Thoracic aorta (tissue), 2 donors: Measurements from ENCODE around the gene STAT1. TPM values are rescaled to one million over a fixed set of nuclear protein-coding genes. Genes with fewer than 3 reads are reported as not detected.
A peak's percentile ranks its signal among the peaks of the same experiment; 100 is the strongest.

Experiments used
- ATAC-seq: fragments of 150-250 bp; one replicate; pipeline ENCODE4 v1.8.0; 2017; ENCODE audit warnings: low read depth; ENCODE audit not compliant: insufficient number of reproducible peaks, low FRiP score
- DNase-seq: peaks from one replicate; pipeline ENCODE4 v3.0.0-alpha.2; 2020; ENCODE audit warnings: low spot score
- H3K27ac ChIP-seq, 2 donors: fragments of 200-600 bp; sonication (generic); 1 replicate in 1 of 2; 2 replicates in 1 of 2; pipeline ENCODE4 v1.5.1; 2016; ENCODE audit warnings: mild to moderate bottlenecking in 2 of 2, moderate library complexity in 2 of 2
- H3K27me3 ChIP-seq: fragments of 200-600 bp; sonication (generic); replicated peaks from 2 replicates; pipeline ENCODE4 v1.6.0; 2016; ENCODE audit warnings: mild to moderate bottlenecking; ENCODE audit not compliant: insufficient read depth
- H3K36me3 ChIP-seq: fragments of 200-600 bp; sonication (generic); one replicate; pipeline ENCODE4 v1.5.1; 2016
- H3K4me1 ChIP-seq, 2 donors: fragments of 200-600 bp; sonication (generic); 1 replicate in 1 of 2; 2 replicates in 1 of 2; pipeline versions ENCODE4 v1.5.1 to v1.6.0; 2016; ENCODE audit warnings: low read depth in 2 of 2, mild to moderate bottlenecking in 1 of 2; ENCODE audit not compliant: control insufficient read depth in 1 of 2
- H3K4me3 ChIP-seq: fragments of 200-600 bp; sonication (generic); 2 replicates; pipeline ENCODE4 v1.5.1; 2016; ENCODE audit warnings: mild to moderate bottlenecking
- H3K9me3 ChIP-seq: fragments of 200-600 bp; sonication (generic); 2 replicates; pipeline ENCODE4 v1.5.1; 2016
- total RNA-seq, 2 donors: library from RNA; depleted of rRNA; stranded (reverse); fragments of >200 nt; gene quantifications; one replicate each; pipeline versions ENCODE4 v1.1.0 to v1.2.3, GENCODE V29; 2016
- TF ChIP-seq, protein P1 (sequence below): fragments of 200-600 bp; sonication (generic); IDR thresholded peaks from one replicate; pipeline ENCODE4 v1.5.1; 2019; ENCODE audit warnings: antibody characterized with exemption

The STAT1 gene
- total RNA-seq, 2 donors from 2014 or later, result 67.4 to 82.6 TPM

DNA sequence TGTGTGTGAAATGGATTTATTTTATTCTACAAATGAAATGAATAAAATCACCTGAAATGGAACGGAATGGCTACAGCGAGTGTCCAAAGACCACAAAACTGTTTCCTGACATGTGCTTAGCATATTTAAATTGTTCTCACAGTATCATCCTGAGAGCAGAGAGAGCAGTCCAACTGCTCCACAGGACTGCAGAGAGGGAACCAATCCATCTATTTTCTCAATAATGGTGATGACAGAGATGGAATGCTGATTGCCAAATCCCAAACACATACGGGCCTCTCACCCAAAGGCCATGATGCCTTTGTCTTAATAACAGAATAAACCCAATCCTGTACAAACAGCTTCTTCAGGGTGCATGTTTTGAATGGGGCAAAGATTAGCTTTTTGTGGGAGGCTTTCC, 41.1 kb downstream of the STAT1 start:
- DNase-seq (no peak), ATAC-seq (no peak)
- no peaks in the 10 kb centered on the region for H3K9me3 ChIP-seq
- TF ChIP-seq, protein P1, sequence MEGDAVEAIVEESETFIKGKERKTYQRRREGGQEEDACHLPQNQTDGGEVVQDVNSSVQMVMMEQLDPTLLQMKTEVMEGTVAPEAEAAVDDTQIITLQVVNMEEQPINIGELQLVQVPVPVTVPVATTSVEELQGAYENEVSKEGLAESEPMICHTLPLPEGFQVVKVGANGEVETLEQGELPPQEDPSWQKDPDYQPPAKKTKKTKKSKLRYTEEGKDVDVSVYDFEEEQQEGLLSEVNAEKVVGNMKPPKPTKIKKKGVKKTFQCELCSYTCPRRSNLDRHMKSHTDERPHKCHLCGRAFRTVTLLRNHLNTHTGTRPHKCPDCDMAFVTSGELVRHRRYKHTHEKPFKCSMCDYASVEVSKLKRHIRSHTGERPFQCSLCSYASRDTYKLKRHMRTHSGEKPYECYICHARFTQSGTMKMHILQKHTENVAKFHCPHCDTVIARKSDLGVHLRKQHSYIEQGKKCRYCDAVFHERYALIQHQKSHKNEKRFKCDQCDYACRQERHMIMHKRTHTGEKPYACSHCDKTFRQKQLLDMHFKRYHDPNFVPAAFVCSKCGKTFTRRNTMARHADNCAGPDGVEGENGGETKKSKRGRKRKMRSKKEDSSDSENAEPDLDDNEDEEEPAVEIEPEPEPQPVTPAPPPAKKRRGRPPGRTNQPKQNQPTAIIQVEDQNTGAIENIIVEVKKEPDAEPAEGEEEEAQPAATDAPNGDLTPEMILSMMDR, result no peak
- H3K4me3 ChIP-seq, result no peak overlapping the region
- peaks cover 33% of the 10 kb centered on the region for H3K36me3 ChIP-seq
- no peaks in the 10 kb centered on the region for H3K27me3 ChIP-seq
- no peak overlapping the region for H3K27ac ChIP-seq
- peaks cover 3 to 25% of the 10 kb centered on the region in 2 donors for H3K4me1 ChIP-seq

DNA sequence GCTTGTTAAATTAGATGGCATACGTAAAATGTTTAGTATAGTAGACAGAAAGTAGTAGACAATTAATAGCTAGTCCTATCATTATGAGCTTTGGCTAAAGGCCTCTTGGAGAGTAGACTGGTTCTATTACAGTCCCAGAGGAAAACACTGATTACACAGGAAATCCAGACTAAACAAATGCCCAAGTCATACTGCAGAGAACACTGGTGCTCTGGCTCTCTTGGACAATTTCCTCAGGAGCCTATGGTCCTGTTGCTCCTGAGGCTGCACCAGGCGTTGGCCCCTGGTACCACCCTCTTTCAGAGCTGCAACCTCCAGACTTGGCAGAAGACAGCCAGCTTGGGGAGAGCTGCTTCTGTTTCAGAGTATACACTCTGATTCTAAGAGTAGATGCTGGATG, 41.8 kb downstream of the STAT1 start:
- Histone ChIP-seq H3K27ac (no peak overlapping the region), H3K4me3 (no peak overlapping the region), H3K9me3 (no peaks in the 10 kb centered on the region), H3K4me1 (peaks cover 3 to 25% of the 10 kb centered on the region in 2 donors), H3K27me3 (no peaks in the 10 kb centered on the region), H3K36me3 (peaks cover 33% of the 10 kb centered on the region)
- ATAC-seq, result no peak
- TF ChIP-seq, protein P1, result no peak
- no peak for DNase-seq

DNA sequence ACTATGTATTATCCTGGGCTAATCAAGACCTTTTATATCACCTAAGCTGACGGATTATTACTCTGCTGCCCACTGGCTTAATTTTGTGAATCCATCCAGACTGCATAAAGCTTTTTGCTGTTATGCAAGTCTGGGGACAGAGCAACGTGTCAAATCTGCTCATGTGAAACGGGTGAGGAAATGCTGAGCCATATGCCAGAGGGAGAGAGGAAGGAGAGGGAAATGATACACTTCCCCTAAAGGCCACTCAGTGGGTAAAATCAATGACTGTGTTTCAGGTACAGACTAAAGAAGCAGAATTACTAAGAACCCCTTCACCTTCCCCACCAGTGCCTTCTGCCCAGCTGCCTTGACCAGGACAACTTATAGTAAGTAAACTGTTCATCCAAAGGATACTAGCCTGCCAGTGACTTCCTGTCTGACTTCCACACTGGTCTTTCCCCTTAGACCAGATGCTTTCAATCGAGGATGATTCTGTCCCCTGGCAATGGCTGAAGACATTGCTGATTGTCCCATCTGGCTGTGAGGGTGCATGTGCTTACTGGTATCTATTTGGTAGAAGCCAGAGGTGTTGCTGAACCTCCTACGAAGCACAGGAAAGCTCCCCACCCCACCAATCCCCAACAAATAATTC, 43.0 kb downstream of the STAT1 start:
- H3K27ac ChIP-seq, result no peak overlapping the region
- no peak for ATAC-seq

GRCh38 chr2:190970160-190970559, 43.8 kb downstream of the STAT1 start:
- Histone ChIP-seq H3K4me3 (no peak overlapping the region), H3K4me1 (peaks cover 3 to 23% of the 10 kb centered on the region in 2 donors), H3K27ac (no peak overlapping the region), H3K9me3 (no peaks in the 10 kb centered on the region), H3K36me3 (peaks cover 19% of the 10 kb centered on the region), H3K27me3 (no peaks in the 10 kb centered on the region)
- ATAC-seq (no peak), DNase-seq (no peak)
- TF ChIP-seq, protein P1, result no peak

More for the DNA sequence above, 43.0 kb downstream of the STAT1 start:
- no peak overlapping the region for H3K4me3 ChIP-seq
- H3K9me3 ChIP-seq, result no peaks in the 10 kb centered on the region
- no peaks in the 10 kb centered on the region for H3K27me3 ChIP-seq
- TF ChIP-seq, protein P1, result no peak
- peaks cover 25% of the 10 kb centered on the region for H3K36me3 ChIP-seq
- peaks cover 3 to 25% of the 10 kb centered on the region in 2 donors for H3K4me1 ChIP-seq
- DNase-seq, result no peak

- TF ChIP-seq, protein P1, result no peak
- Histone ChIP-seq H3K27ac (peak overlapping the region in 1 of 2 donors; percentile 11), H3K4me1 (peaks cover 0 to 7% of the 10 kb centered on the region in 2 donors), H3K4me3 (no peak overlapping the region), H3K36me3 (peaks cover 23% of the 10 kb centered on the region), H3K27me3 (no peaks in the 10 kb centered on the region), H3K9me3 (no peaks in the 10 kb centered on the region)
- DNase-seq (no peak), ATAC-seq (no peak)
These were observed 45.4 kb downstream of the STAT1 start for GRCh38 chr2:190968522-190968921.
